SK-N-SH (cell line): Measurements from ENCODE around the gene ADIRF. TPM values are rescaled to one million over a fixed set of nuclear protein-coding genes. Genes with fewer than 3 reads are reported as not detected.

Experiments
- CTCF ChIA-PET: fragments of 300-600, 350-600 bp; formaldehyde crosslinking; extraction: SDS; loops from one replicate; lab custom pipeline; 2021; lab: Yijun Ruan, JAX
- POLR2A ChIA-PET: fragments of 350-600 bp; sonication (Branson Sonifier 250); formaldehyde crosslinking; extraction: SDS; loops from one replicate; lab custom pipeline; 2020; ENCODE audit warnings: antibody characterized with exemption, inconsistent platforms; lab: Yijun Ruan, JAX
- DNase-seq: peaks from one replicate; pipeline ENCODE4 v3.0.0; 2012
- H2AFZ ChIP-seq: fragments of 200-600 bp; sonication (generic); 2 replicates; pipeline ENCODE4 v1.8.1; 2016; ENCODE audit warnings: antibody characterized with exemption, mild to moderate bottlenecking, low read depth
- H3F3A ChIP-seq: fragments of 200-600 bp; sonication (generic); replicated peaks from 2 replicates; pipeline ENCODE3; 2016; ENCODE audit warnings: antibody characterized with exemption, mild to moderate bottlenecking; ENCODE audit not compliant: insufficient read depth
- H3K27ac ChIP-seq, 2 experiments: fragments of 200-500 bp in 1 of 2; fragments of 200-600 bp in 1 of 2; sonication (Bioruptor generic) in 1 of 2; sonication (generic), shearing (Covaris generic) in 1 of 2; 2 replicates each; pipeline versions ENCODE4 v1.5.1 to v1.6.1; 2014 to 2016; ENCODE audit warnings: low read depth in 2 of 2, inconsistent platforms in 1 of 2, low read length in 1 of 2, mild to moderate bottlenecking in 1 of 2, mixed read lengths in 1 of 2
- H3K27me3 ChIP-seq: fragments of 200-600 bp; sonication (generic), shearing (Covaris generic); 2 replicates; pipeline ENCODE4 v1.6.1; 2016; ENCODE audit warnings: mixed run types; ENCODE audit not compliant: insufficient read depth
- H3K36me3 ChIP-seq, 2 experiments: fragments of 200-500 bp in 1 of 2; fragments of 200-600 bp in 1 of 2; sonication (Bioruptor generic) in 1 of 2; sonication (generic) in 1 of 2; replicated peaks in 1 of 2; 2 replicates each; pipeline versions ENCODE3 to v1.5.1; 2014 to 2016; ENCODE audit warnings: low read length in 1 of 2, mild to moderate bottlenecking in 1 of 2; ENCODE audit not compliant: insufficient read depth in 2 of 2, control insufficient read depth in 1 of 2
- H3K4me1 ChIP-seq, 2 experiments: fragments of 200-500 bp in 1 of 2; fragments of 200-600 bp in 1 of 2; sonication (Bioruptor generic) in 1 of 2; sonication (generic), shearing (Covaris generic) in 1 of 2; 2 replicates each; pipeline versions ENCODE4 v1.5.1 to v1.6.1; 2014 to 2016; ENCODE audit warnings: low read depth in 1 of 2, low read length in 1 of 2, mixed run types in 1 of 2; ENCODE audit not compliant: insufficient read depth in 2 of 2, control insufficient read depth in 1 of 2
- H3K4me2 ChIP-seq: fragments of 200-600 bp; sonication (generic), shearing (Covaris generic); 2 replicates; pipeline ENCODE4 v1.6.1; 2017; ENCODE audit warnings: mixed run types
- H3K4me3 ChIP-seq, 2 experiments: fragments of 200-500 bp in 1 of 2; fragments of 200-600 bp in 1 of 2; sonication (Bioruptor generic) in 1 of 2; sonication (generic), shearing (Covaris generic) in 1 of 2; 2 replicates each; pipeline versions ENCODE4 v1.5.1 to v1.8.1; 2014 to 2016; ENCODE audit warnings: low read depth in 2 of 2, inconsistent platforms in 1 of 2, low read length in 1 of 2, mild to moderate bottlenecking in 1 of 2, mixed read lengths in 1 of 2, moderate library complexity in 1 of 2
- H3K79me2 ChIP-seq: fragments of 200-600 bp; sonication (generic); 2 replicates; pipeline ENCODE4 v1.8.1; 2017; ENCODE audit warnings: mild to moderate bottlenecking; ENCODE audit not compliant: insufficient read depth
- H3K9ac ChIP-seq: fragments of 200-600 bp; sonication (generic); 2 replicates; pipeline ENCODE4 v1.6.1; 2017; ENCODE audit warnings: mixed run types
- H3K9me2 ChIP-seq: fragments of 200-600 bp; sonication (generic); 2 replicates; pipeline ENCODE4 v1.6.1; 2017; ENCODE audit warnings: mixed run types
- H3K9me3 ChIP-seq: fragments of 200-600 bp; sonication (generic); 2 replicates; pipeline ENCODE4 v1.6.1; 2017; ENCODE audit warnings: mixed run types, mild to moderate bottlenecking, moderate library complexity
- H4K20me1 ChIP-seq: fragments of 200-600 bp; sonication (generic); 2 replicates; pipeline ENCODE4 v1.6.1; 2017; ENCODE audit warnings: mild to moderate bottlenecking, mixed run types; ENCODE audit not compliant: insufficient read depth
- FOSL2 ChIP-seq: IDR thresholded peaks from 2 replicates; pipeline ENCODE4 v1.4.0; 2012; ENCODE audit warnings: low read depth, mild to moderate bottlenecking, moderate library complexity, borderline replicate concordance
- RCOR1 ChIP-seq: fragments of 150-350 bp; IDR thresholded peaks from 2 replicates; pipeline ENCODE4 v1.6.1; 2017; ENCODE audit warnings: antibody characterized with exemption, low read length
- TEAD4 ChIP-seq: IDR thresholded peaks from 2 replicates; pipeline ENCODE4 v1.4.0; 2012; ENCODE audit warnings: mild to moderate bottlenecking, borderline replicate concordance; ENCODE audit not compliant: insufficient read depth
- WGBS: methylation state at CpG from one replicate; pipeline ENCODE4 v1.1.6; 2017; ENCODE audit warnings: low lambda C conversion rate; 5-methylcytosine and 5-hydroxymethylcytosine counted together
- polyA plus RNA-seq, 3 experiments: library from polyadenylated mRNA; depleted of rRNA; stranded (reverse); fragments of >200 nt; gene quantifications; 2 replicates each; pipeline ENCODE4 v1.2.3, GENCODE V29; 2012
- TF ChIP-seq, protein P1 (sequence below): fragments of 150-350 bp; IDR thresholded peaks from 2 replicates; pipeline ENCODE4 v1.6.1; 2017; ENCODE audit warnings: antibody characterized with exemption, low read length, low read depth, borderline replicate concordance
- TF ChIP-seq, protein P2 (sequence below): IDR thresholded peaks from 2 replicates; pipeline ENCODE4 v1.4.0; 2012; ENCODE audit warnings: low read depth, borderline replicate concordance
- TF ChIP-seq, protein P3 (sequence below): IDR thresholded peaks from 2 replicates; pipeline ENCODE4 v1.4.0; 2012; ENCODE audit warnings: low read depth
- TF ChIP-seq, protein P4 (sequence below): IDR thresholded peaks from 2 replicates; pipeline ENCODE4 v1.6.1; 2012; ENCODE audit warnings: mild to moderate bottlenecking, low read depth, low read length, moderate library complexity

ADIRF gene
- polyA plus RNA-seq, 1 of the 3 experiments (the other 2 are of a cell fraction), result not detected

DNA sequence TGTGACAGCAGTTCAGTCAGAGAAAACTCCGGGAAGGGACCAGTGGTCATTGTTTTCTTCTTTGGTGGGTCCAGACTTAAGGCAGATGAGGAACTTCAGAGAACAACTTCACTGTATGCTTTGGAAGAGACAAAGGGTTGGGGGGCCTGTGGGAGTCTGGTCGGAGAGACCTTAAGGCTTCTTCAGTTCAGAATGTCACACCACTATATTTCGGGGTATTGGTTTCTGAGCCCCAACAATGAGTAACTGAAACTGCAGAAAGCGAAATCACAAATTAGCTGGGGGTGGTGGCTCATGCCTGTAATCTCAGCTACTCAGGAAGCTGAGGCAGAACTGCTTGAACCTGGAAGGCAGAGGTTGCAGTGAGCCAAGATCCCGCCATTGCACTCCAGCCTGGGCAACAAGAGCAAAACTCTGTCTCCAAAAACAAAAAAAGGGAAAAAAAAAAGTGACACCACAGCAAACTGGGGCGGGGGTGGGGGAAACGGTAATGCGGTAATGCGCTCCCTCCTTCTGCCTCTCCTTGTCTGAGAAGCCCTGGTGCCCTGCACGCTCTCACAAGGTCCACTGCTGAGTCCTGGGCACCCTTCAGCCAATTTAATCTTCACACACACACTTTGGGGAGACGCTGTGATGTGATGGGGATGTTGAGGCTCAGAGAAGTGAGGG, 2.2 kb upstream of the ADIRF start:
- Histone ChIP-seq H3K36me3 (no peaks in the 10 kb centered on the region), H2AFZ (no peak overlapping the region), H3K27ac (no peak overlapping the region), H3K9me3 (no peaks in the 10 kb centered on the region), H3K27me3 (no peaks in the 10 kb centered on the region), H3K9ac (no peak overlapping the region), H3K4me2 (no peak overlapping the region), H3K4me1 (peaks cover 0 to 6% of the 10 kb centered on the region in 2 experiments; a peak in 1 of 4 replicates), H4K20me1 (no peaks in the 10 kb centered on the region), H3F3A (no peaks in the 10 kb centered on the region), H3K9me2 (no peaks in the 10 kb centered on the region), H3K4me3 (no peak overlapping the region; a peak in 1 of 4 replicates), H3K79me2 (no peaks in the 10 kb centered on the region)
- TF ChIP-seq, protein P1, sequence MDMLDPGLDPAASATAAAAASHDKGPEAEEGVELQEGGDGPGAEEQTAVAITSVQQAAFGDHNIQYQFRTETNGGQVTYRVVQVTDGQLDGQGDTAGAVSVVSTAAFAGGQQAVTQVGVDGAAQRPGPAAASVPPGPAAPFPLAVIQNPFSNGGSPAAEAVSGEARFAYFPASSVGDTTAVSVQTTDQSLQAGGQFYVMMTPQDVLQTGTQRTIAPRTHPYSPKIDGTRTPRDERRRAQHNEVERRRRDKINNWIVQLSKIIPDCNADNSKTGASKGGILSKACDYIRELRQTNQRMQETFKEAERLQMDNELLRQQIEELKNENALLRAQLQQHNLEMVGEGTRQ, result no peak
- TF ChIP-seq, protein P2, sequence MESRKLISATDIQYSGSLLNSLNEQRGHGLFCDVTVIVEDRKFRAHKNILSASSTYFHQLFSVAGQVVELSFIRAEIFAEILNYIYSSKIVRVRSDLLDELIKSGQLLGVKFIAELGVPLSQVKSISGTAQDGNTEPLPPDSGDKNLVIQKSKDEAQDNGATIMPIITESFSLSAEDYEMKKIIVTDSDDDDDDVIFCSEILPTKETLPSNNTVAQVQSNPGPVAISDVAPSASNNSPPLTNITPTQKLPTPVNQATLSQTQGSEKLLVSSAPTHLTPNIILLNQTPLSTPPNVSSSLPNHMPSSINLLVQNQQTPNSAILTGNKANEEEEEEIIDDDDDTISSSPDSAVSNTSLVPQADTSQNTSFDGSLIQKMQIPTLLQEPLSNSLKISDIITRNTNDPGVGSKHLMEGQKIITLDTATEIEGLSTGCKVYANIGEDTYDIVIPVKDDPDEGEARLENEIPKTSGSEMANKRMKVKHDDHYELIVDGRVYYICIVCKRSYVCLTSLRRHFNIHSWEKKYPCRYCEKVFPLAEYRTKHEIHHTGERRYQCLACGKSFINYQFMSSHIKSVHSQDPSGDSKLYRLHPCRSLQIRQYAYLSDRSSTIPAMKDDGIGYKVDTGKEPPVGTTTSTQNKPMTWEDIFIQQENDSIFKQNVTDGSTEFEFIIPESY, result no peak
- TF ChIP-seq TEAD4, result no peak
- no peak for TF ChIP-seq FOSL2
- TF ChIP-seq, protein P3, sequence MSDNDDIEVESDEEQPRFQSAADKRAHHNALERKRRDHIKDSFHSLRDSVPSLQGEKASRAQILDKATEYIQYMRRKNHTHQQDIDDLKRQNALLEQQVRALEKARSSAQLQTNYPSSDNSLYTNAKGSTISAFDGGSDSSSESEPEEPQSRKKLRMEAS, result no peak
- TF ChIP-seq, protein P4, sequence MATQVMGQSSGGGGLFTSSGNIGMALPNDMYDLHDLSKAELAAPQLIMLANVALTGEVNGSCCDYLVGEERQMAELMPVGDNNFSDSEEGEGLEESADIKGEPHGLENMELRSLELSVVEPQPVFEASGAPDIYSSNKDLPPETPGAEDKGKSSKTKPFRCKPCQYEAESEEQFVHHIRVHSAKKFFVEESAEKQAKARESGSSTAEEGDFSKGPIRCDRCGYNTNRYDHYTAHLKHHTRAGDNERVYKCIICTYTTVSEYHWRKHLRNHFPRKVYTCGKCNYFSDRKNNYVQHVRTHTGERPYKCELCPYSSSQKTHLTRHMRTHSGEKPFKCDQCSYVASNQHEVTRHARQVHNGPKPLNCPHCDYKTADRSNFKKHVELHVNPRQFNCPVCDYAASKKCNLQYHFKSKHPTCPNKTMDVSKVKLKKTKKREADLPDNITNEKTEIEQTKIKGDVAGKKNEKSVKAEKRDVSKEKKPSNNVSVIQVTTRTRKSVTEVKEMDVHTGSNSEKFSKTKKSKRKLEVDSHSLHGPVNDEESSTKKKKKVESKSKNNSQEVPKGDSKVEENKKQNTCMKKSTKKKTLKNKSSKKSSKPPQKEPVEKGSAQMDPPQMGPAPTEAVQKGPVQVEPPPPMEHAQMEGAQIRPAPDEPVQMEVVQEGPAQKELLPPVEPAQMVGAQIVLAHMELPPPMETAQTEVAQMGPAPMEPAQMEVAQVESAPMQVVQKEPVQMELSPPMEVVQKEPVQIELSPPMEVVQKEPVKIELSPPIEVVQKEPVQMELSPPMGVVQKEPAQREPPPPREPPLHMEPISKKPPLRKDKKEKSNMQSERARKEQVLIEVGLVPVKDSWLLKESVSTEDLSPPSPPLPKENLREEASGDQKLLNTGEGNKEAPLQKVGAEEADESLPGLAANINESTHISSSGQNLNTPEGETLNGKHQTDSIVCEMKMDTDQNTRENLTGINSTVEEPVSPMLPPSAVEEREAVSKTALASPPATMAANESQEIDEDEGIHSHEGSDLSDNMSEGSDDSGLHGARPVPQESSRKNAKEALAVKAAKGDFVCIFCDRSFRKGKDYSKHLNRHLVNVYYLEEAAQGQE, result no peak
- no peak for TF ChIP-seq RCOR1
- POLR2A ChIA-PET, result no interaction called here
- CTCF ChIA-PET, result interaction anchor here (0.7 to 3.3 kb wide), 11 partner anchors 10 to 294 kb away, joined by 3 to 23 read pairs (median 3); no protein-coding TSS in a partner anchor
- WGBS, result 91% methylated on average over 10 of the region's 11 CpGs
- DNase-seq, result no peak
